Activated CD8-positive, alpha-beta memory T cell treated with anti-CD3 and anti-CD28 coated beads for 48 hours (primary cell): ENCODE data around the gene RAD51D.
"Not testable (repeated sequence)": the region's sequence is repeated elsewhere in the genome, so short reads cannot be mapped to it uniquely, and the experiment has no call there.

ENCODE experiments used
- DNase-seq, 3 experiments: peaks; one replicate each; pipeline ENCODE4 v3.0.0-alpha.2; 2020; ENCODE audit warnings: low read depth in 2 of 3, low spot score in 2 of 3

Gene RAD51D

DNA sequence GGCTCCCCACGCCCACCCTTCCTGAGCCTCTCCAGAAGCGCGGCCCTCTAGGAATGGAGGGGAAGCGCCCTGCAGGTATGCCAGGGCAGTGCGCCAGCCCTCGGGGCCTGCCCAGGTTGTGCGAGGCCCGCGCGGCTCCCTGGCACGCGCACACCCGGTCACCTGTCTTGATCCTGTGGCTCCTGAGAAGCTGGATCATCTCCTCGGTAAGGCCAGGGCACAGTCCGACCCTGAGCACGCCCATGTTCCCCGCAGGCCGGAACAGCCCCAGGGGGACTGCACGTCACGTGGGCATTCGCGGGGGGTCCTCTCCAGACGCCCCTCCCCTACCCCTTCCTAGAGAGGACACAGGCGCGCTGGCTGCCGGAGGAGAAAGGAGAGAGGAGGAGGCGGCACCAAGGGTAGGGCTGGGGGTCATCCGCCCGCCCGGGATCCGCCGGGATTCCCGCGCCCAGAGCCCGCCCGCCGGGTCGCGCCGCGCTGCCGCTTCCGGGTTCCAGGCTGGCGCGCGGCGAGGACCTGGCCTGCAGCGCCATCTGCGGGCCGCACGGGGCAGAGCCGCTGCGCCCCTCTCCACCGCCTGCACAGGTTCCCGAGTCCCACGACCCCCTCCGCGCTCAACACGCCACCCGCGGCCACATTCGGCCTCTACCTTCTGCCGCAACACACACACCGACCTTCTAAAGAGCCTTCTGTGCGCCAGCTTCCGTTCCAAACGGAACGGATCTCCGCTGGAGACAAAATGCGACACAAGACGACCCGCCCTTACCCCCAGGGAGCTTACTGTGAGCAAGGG is at the start of gene RAD51D:
TSS of gene RAD51D (minus strand) at position 491 of the 796 bp plus-strand sequence. CDS start at position 244, 247 bp downstream.
- peak; percentile 58 to 70 (median 66) for DNase-seq

DNA sequence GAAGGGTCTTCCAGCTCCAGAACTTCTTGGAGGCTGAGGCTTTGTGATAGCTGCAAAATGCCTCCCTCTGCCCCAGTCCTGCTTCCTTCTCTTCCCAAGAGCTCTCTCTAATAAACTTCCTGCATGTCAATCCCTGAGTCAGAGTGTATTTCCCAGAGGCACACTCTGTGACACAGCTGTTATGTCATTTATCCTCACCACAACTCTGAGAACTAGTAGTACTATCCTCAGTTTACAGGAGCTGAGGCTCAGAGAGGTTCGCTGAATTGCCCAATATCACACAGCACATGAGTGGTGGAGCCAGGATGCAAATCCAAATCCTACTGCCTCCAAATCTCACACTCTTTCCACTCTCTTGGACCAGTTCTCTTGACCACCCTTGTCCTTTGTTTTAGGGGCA is 48.0 kb upstream of the RAD51D start:
- no peak for DNase-seq

DNA sequence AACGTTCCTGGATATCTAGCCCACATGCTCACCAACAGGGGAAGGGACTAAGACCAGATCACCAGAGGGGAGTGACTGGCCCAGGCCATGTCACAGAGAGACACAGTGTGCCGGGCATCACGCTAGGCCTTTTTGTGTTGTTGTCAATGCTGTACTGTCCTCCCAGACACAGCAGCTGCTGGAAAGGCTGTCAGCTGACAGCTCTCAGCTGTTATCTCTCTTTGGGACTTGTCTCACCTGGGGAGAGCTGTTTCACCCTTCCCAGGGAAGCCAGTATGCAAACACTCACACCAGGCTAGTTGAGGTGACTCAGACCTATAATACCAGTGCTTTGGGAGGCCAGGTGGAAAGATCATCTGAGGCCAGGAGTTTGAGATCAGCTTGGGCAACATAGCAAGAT is 47.4 kb upstream of the RAD51D start:
- no peak for DNase-seq

DNA sequence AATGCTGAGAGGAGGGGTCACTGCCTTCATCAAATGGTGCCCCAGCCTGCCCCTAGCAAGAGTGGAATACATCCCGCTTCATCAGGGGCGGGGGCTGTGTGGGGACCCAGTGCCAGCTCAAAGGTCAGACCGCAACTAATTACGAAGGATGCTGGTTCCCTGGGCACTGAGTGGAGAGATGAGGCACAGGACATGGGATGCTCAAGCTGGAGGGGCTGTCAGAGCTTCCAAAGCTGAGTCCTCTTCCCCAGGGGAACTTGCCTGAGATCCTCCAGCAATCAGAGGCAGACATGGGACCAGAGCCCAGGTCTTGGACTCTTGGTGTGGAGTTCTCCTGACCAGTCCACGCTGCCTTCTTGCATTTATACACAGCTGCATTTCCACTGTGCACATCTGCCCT is 46.9 kb upstream of the RAD51D start:
- DNase-seq, result no peak

DNA sequence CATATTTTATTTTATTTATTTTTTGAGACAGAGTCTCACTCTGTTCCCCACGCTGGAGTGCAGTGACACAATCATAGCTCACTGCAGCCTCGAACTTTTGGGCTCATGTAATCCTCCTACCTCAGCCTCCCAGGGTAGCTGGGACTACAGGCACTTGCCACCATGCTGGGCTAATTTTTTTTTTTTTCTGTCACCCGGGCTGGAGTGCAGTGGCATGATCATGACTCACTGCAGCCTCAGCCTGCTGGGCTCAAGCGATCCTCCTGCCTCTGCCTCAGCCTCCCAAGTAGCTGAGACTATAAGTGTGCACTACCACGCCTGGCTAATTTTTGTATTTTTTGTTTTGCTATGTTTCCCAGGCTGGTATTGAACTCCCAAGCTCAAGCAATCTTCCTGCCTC is 45.1 kb upstream of the RAD51D start:
- no peak for DNase-seq

DNA sequence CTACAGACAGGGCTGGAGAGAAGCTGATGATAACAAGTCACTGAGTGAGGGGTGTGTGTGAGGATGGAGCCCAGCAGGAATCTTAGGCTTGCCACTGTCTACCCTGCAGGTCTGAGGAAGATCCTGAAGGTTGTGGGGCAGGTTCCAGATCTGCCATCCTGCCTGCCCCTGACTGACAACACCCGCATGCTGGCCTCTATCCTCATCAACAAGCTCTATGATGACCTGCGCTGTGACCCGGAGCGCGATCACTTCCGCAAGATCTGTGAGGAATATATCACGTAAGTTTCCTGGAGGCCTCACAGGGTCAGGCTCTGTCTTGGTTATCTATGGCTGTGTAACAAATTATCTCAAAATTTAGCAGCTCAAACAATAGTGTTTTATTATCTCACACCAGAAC is 44.2 kb upstream of the RAD51D start:
- DNase-seq, result no peak

DNA sequence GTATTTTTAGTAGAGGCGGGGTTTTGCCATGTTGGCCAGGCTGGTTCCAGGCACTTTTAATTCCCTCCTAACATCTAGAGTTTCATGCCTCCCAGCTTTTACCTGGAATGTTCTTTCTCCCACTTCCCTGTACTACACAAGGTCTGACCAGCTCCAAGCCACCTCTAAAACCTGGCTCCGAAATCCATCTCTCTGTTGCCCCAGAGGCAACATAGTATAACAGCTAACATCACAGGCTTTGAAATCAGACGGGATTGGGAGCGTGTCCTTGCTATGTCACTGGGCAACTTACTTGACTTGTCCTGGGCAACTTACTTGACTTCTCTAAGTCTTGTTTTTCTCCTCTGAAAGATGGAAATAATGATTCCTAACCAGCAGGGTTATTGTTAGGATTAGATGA is 43.1 kb upstream of the RAD51D start:
- DNase-seq, result no peak

DNA sequence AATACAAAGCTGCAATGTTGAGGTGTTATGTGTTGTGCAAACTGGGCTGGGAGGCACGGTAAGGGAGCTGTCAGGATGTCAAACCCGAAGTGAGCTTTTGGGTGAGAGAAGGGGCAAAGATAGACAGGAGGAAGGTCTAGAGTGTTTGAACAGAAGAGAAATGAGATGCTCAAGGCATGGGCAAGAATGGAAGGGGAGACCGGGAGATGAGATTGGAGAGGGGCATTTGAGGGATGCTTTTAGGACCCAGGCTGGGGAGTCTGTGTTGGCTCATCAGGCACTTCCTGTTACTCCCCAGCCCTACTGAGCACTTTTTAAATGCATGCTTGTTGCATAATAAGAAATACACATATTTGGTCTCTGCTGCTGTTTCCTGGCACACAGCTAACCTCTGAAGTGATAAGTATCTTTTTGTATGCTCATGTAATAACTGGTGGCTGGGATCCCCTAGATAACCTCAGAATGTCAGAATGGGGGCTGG is 41.7 kb upstream of the RAD51D start:
- DNase-seq, result no peak

DNA sequence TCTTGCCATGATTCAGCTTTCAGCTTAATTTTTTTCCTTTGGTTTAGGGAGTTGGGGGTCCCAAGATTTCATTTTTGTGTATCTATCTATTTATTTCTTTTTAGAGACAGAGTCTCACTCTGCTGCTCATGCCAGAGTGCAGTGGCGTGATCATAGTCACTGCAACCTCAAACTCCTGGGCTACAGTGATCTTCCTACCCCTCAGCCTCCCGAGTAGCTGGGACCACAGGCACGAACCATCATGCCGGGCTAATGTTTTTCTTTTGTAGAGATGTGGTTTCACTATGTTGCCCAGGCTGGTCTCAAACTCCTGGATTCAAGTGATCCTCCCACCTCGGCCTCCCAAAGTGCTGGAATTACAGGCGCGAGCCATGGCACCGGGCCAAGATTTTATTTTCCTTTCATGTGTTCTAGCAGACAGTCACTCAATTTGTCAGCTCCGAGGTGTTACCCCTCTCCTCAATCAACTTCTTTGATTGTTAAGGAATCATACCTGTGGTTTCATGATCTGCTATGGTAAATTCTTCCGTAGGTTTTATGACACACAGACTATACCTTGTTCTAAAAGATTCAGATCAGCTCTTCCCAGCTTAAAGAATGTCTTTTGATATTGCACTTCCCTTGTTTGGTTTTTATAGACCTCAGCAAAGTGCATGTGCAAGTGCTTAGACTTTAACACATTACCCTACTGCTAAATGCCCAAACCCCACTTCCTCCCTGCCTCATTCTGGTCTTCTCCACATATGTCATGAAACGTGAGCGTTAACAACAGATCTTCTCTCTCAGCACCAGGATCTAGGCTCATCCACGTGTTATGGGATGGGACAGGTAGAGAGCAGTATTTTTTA is 40.9 kb upstream of the RAD51D start:
- no peak for DNase-seq

DNA sequence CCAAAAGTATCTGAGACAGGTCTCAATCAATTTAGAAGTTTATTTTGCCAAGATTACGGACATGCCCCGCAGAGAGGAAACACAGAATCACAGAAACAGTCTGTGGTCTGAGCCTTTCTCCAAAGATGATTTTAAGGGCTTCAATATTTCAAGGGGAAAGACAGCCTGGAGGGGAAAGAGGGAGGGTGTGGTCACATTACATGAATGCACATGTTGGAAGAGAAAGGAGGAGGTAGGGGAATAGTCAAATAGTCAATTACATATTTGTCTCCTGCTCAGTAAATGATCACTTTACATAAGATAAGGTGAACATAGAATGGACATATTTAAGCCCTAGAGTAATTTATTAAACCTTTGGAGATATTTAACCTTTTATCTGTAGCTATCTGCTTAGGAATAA is 40.3 kb upstream of the RAD51D start:
- DNase-seq, result no peak

DNA sequence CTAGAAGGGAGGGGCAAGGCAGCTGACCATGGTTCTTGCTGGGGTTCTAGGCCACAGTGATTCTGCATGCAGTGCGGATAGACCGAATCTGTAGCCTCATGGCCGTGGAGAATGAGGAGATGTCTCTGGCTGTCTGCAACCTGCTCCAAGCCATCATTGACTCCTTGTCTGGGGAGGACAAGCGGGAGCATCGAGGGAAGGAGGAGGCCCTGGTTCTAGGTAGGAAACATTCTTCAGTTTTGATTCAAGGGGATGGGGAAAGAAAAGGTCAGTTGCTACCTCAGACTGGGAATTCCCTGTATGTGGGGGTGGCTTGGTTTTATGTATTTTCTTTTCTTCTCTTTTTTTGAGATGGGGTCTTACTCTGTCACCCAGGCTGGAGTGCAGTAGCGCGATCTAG is 35.6 kb upstream of the RAD51D start:
- DNase-seq, result no peak

DNA sequence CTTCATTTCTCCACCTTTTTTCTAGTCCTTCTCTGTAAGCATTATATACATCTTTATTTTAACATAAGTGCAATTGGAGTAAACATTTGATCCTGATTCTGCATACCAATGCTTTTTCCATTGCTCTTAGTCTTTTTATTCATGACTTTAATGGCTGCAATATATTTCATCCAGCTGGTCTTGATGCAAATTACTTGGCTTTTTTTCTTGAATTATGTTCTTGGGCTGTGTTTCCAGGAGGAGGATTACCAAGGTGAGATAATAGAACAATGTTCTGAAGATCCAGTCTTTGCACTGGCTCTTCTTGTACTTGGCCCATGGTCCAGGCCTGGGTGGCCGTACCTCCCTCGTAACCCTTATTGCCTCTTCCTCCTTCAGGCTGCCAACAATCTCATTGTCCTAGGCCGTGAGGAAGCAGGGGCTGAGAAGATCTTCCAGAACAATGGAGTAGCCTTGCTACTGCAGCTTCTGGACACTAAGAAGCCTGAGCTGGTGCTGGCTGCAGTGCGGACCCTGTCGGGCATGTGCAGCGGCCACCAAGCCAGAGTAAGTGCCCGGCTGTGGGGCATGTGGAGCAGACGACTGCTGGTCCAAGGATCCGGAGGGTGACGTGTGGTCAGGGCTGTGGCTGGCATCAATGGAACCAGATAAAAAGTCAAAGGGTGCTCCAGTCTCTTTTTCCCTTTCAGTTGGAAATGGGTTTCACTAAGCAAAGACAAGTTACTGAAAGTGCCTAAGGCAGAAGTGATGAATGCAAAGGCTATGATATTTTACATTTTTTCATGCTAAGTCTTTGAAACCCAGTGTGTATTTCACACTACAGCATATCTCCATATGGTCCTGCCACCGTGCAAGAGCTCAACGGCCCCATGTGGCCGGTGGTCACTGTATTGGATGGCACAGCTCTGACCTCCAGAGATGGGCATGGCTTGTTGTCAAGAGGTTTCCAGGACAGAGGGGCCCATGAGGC is 34.8 kb upstream of the RAD51D start:
- DNase-seq, result no peak

DNA sequence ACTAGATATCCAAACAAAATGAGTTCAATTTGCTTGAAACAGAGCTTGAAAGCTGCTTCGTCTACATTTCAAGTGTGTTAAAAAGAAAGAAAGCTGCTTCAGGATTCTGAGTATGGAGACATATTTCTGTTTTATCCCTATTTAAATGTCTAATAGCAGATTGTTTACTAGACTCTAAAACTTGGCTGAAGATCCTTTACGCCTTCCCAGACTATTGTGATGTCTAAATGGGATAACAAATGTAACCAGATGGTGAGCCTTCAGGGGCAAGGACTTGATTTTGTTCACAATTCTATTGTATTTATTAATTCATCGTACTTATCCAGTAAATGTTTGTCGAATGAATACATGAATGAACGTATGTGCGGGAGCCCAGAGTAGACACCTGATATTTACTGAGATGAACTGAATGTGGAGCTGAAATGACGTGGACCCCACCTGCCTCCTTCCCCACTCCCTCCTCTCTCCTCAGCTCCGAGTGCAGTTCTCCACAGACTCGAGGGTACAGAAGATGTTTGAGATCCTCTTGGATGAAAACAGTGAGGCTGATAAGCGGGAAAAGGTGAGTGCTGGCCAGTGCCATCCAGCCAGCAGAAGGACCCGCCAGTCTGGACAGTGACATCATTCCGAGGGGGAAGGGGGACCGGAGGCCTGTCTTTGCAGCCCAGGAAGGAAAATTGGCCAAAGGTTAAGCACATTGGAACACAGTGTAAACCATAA is 32.9 kb upstream of the RAD51D start:
- no peak for DNase-seq

DNA sequence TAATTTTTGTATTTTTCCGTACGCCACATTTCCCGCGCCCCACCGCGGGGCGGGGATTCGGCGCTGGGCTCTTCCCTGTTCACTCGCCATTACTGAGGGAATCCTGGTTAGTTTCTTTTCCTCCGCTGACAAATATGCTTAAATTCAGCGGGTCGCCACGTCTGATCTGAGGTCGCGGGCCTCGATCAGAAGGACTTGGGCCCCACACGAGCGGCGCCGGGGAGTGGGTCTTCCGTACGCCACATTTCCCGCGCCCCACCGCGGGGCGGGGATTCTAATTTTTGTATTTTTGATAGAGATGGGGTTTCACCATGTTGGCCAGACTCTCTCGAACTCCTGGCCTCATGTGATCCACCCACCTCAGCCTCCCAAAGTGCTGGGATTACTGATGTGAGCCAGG is 31.4 kb upstream of the RAD51D start:
- DNase-seq, result not testable (repeated sequence)

DNA sequence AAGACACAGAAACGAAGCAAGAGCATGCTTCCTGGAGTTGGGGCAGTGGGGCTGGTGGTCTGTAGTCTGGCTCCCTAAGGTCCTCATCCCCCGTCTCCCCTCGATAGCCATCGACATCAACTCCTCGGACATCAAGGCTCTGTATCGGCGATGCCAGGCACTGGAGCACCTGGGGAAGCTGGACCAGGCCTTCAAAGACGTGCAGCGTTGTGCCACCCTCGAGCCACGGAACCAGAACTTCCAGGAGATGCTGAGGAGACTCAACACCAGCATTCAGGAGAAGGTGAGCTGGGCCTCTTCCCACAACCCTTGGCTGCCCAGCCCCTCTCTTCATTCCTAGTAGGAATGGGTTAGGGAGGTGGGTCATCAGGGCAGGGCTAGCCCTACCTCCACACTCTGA is 30.3 kb upstream of the RAD51D start:
- DNase-seq, result no peak

DNA sequence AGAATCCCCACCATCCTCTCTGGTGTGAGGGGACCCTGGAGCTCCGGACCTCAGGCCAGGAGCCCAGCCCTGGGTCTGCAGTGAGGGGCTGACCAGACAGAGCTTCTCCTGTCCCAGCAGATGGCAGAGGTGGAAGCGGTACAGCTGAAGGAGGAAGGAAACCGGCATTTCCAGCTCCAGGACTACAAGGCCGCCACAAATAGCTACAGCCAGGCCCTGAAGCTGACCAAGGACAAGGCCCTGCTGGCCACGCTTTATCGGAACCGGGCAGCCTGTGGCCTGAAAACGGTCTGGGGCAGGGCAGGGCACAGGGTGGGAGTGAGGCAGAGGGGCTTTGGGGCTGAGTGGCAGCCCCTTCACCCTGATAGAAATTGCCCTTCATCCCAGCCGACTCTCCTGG is 28.5 kb upstream of the RAD51D start:
- no peak for DNase-seq

DNA sequence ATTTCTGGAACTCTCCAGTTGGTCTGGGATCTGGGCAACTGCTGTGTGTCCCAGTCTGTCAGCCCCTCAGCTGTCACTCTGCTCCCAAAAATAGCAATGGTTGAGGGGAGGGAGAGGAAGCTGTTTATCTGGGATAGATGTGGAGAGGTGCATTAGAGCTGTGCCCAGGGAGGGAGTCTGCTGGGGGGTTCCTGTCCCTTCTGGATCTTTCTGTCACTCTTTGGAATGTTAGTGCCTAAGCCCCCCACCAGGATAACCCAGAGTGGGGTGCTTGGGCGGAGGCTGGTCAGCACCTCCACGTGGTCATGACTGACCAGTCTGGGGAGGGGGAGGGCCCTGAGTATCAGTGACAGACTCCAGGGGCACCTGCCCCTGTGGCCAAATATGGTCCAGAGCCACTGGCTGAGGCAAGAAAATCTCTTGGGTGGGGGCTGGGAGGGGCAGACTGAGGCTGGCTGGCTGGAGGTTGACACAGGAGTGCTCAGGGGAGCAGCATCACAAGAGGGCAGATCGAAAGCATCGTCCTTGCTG is 27.8 kb upstream of the RAD51D start, which contains the start of gene UNC45B:
TSS of gene UNC45B (plus strand) at position 443 of the 531 bp plus-strand sequence. CDS start 447 bp downstream, outside the sequence.
- no peak for DNase-seq

DNA sequence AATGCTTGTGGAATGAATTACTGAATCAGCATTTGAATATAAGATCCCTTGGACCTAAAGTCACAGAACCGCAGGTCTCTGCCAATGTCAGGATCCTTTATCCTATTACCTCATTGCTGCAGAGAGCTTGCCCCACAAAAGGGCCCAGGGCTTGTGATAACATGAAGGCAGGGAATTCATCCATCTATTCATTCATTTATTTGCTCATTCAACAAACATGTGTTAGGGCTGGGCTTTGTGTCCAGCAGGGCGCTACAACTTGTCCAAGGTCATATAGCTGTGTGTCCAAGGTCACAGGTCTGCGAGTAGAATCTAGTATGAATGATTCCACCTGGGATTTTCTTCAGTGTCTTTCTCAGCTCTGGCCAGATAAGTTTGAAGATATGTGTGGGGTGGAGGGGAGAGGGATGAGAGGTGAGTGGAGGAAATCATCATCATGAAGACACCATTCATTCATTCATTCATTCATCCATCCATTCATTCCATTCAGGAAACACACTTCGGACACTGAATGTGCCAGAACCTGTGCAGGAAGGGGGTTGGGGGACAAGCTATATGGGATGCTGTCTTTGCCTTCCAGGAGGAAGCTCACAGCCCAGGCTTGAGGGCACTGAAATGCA is 26.7 kb upstream of the RAD51D start:
- DNase-seq, result no peak

DNA sequence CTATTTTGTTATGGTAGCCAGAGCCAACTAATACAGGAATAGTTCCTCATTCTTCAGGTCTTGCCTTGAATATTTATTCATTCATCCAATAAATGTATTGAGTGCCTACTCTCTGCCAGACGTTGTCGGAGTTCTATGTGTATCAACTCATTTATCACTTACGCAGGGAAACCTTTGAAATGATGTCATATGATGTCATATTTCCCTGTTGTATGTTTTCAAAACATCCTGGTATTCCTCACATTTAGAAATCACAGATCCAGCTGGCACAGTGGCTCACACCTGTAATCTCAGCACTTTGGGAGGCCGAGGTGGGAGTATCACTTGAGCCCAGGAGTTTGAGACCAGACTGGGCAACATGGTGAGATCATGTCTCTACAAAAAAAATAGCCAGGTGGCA is 25.2 kb upstream of the RAD51D start:
- DNase-seq, result no peak

DNA sequence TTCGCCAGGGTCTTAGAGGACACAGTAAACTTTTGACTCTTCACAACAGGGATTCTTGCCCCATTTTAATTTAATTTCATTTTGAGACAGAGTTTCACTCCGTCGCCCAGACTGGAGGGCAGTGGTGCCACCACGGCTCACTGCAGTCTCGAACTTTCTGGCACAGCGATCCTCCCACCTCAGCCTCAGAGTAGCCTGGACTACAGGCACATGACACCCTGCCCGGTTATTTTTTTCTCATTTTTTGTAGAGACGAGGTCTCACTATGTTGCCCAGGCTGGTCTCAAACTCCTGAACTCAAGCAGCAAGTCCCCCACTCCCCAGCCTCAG is 22.8 kb upstream of the RAD51D start:
- DNase-seq, result no peak
